Activated CD8-positive, alpha-beta memory T cell treated with anti-CD3 and anti-CD28 coated beads, Interleukin-2, amount 50 U/mL, for 1 hour (primary cell): ENCODE results near the gene ILRUN.
"Not testable (repeated sequence)": the region's sequence is repeated elsewhere in the genome, so short reads cannot be mapped to it uniquely, and the experiment has no call there.

ENCODE experiments used
- DNase-seq: peaks from one replicate; pipeline ENCODE4 v3.0.0-alpha.2; 2020; ENCODE audit errors: extremely low read depth

Gene ILRUN

GRCh38 chr6:34697904-34698559 is 1.5 kb upstream of the ILRUN start:
- no peak for DNase-seq

- DNase-seq: no peak
These were observed 923 bp upstream of the ILRUN start for GRCh38 chr6:34697544-34697836.

- DNase-seq: no peak
These were observed 303 bp downstream of the ILRUN start for GRCh38 chr6:34696189-34696738.

- DNase-seq: no peak
These were observed 808 bp downstream of the ILRUN start for GRCh38 chr6:34695729-34696188.

- DNase-seq: no peak
These were observed 4.3 kb downstream of the ILRUN start for GRCh38 chr6:34692280-34692679.

- DNase-seq: no peak
These were observed 6.8 kb downstream of the ILRUN start for GRCh38 chr6:34689742-34690141.

- no peak for DNase-seq
These were observed 7.6 kb downstream of the ILRUN start for GRCh38 chr6:34688956-34689355.

GRCh38 chr6:34684919-34685318 is 11.6 kb downstream of the ILRUN start:
- no peak for DNase-seq

- DNase-seq: no peak
These were observed 12.2 kb downstream of the ILRUN start for GRCh38 chr6:34684364-34684763.

GRCh38 chr6:34680802-34681515 is 15.6 kb downstream of the ILRUN start:
- DNase-seq: no peak

GRCh38 chr6:34680313-34680712 is 16.3 kb downstream of the ILRUN start:
- not testable (repeated sequence) for DNase-seq

- no peak for DNase-seq
These were observed 16.9 kb downstream of the ILRUN start for GRCh38 chr6:34679552-34680253.

GRCh38 chr6:34676140-34676539 is 20.4 kb downstream of the ILRUN start:
- DNase-seq: no peak

GRCh38 chr6:34674930-34675329 is 21.6 kb downstream of the ILRUN start:
- not testable (repeated sequence) for DNase-seq

GRCh38 chr6:34674268-34674639 is 22.3 kb downstream of the ILRUN start:
- DNase-seq: no peak

GRCh38 chr6:34673064-34673463 is 23.5 kb downstream of the ILRUN start:
- no peak for DNase-seq

- no peak for DNase-seq
These were observed 23.9 kb downstream of the ILRUN start for GRCh38 chr6:34672657-34673043.

- no peak for DNase-seq
These were observed 24.5 kb downstream of the ILRUN start for GRCh38 chr6:34671801-34672656.

- no peak for DNase-seq
These were observed 25.2 kb downstream of the ILRUN start for GRCh38 chr6:34671367-34671766.

GRCh38 chr6:34668799-34669198 is 27.8 kb downstream of the ILRUN start:
- DNase-seq: not testable (repeated sequence)

- DNase-seq: no peak
These were observed 28.9 kb downstream of the ILRUN start for GRCh38 chr6:34667481-34668238.
